BJ (cell line): ENCODE measurements around the gene HS3ST5. TPM values are rescaled to one million over a fixed set of nuclear protein-coding genes. Genes with fewer than 3 reads are reported as not detected.

Experiments
- CTCF ChIA-PET: fragments of 350-600 bp; formaldehyde crosslinking; extraction: SDS; loops from one replicate; lab custom pipeline; 2021; ENCODE audit warnings: antibody characterized with exemption, inconsistent platforms; lab: Yijun Ruan, JAX
- POLR2A ChIA-PET: fragments of 300-600 bp; sonication (Branson Sonifier 250); formaldehyde crosslinking; extraction: SDS; loops from one replicate; lab custom pipeline; 2021; ENCODE audit warnings: antibody characterized with exemption; lab: Charles Lee
- DNase-seq: peaks from one replicate; pipeline ENCODE4 v3.0.0-alpha.2; 2011; ENCODE audit warnings: low read depth
- H3K27me3 ChIP-seq: 2 replicates; pipeline ENCODE4 v1.6.0; 2011; ENCODE audit warnings: low read length; ENCODE audit not compliant: control insufficient read depth, insufficient read depth
- H3K36me3 ChIP-seq: 2 replicates; pipeline ENCODE4 v1.5.1; 2011; ENCODE audit warnings: low read length; ENCODE audit not compliant: control insufficient read depth, insufficient read depth
- H3K4me3 ChIP-seq: 2 replicates; pipeline ENCODE4 v1.5.1; 2011; ENCODE audit warnings: low read depth, mild to moderate bottlenecking, control low read depth, low read length
- CTCF ChIP-seq: IDR thresholded peaks from 2 replicates; pipeline ENCODE4 v1.5.1; 2011; ENCODE audit warnings: low read depth, mild to moderate bottlenecking, control low read depth, inconsistent platforms, low read length, moderate library complexity; ENCODE audit not compliant: insufficient read depth
- polyA plus RNA-seq: library from polyadenylated mRNA; depleted of rRNA; stranded (reverse); fragments of >200 nt; gene quantifications from 2 replicates; pipeline ENCODE4 v1.2.3, GENCODE V29; 2011

The HS3ST5 gene
- polyA plus RNA-seq, 1 experiment = not detected

- ChIA-PET CTCF (no interaction called here), POLR2A (no interaction called here)
- Histone ChIP-seq H3K4me3 (no peak overlapping the region), H3K27me3 (no peaks in the 10 kb centered on the region), H3K36me3 (no peaks in the 10 kb centered on the region)
- DNase-seq = no peak
- TF ChIP-seq CTCF = no peak
These were observed 181.9 kb downstream of the HS3ST5 start for GRCh38 chr6:114160881-114161280.

DNA sequence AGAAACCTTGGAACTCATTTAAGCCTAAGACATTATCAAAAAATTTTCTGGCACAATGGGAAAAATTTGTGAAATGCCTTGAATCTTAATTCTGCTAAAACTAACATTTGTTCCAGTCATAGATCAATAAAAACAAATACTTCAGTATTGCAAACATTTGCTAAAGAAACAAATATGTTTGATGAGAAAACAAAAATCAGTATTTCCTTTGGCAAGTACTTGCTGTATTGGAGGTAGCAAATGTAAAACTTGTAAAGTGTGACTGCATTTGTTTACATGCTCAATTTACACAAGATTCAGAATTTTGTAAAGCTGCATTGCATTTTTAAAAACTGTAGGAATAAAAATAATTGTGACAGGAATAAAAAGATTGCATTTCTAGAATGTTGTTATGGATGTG lies 183.1 kb downstream of the HS3ST5 start:
- TF ChIP-seq CTCF = no peak
- POLR2A ChIA-PET = no interaction called here
- CTCF ChIA-PET = no interaction called here
- no peaks in the 10 kb centered on the region for H3K36me3 ChIP-seq
- no peak for DNase-seq
- no peaks in the 10 kb centered on the region for H3K27me3 ChIP-seq
- H3K4me3 ChIP-seq = no peak overlapping the region

GRCh38 chr6:114158838-114159694 lies 183.8 kb downstream of the HS3ST5 start:
- CTCF ChIA-PET = no interaction called here
- TF ChIP-seq CTCF = no peak
- Histone ChIP-seq H3K27me3 (no peaks in the 10 kb centered on the region), H3K36me3 (no peaks in the 10 kb centered on the region), H3K4me3 (no peak overlapping the region)
- no peak for DNase-seq
- POLR2A ChIA-PET = no interaction called here

DNA sequence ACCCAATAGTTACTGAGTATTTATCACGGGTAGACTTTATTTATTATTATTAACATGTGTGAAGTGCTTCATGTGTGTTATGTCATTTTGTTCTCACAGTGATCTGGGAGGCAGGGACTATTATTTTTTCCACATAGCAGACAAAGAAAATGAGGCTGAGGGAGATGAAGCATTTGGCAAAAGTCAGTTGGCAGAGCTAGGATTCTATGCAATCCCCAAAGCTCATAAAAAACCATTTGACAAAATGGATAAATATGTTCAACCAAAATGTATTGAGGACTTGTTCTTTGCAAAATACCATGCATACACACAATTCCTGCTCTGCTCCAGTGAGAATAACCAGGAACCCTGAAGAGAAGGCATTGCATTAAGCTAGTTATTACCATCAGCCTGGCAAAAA lies 184.4 kb downstream of the HS3ST5 start:
- no peak for TF ChIP-seq CTCF
- POLR2A ChIA-PET = no interaction called here
- DNase-seq = no peak
- no peaks in the 10 kb centered on the region for H3K27me3 ChIP-seq
- CTCF ChIA-PET = no interaction called here
- no peaks in the 10 kb centered on the region for H3K36me3 ChIP-seq
- H3K4me3 ChIP-seq = no peak overlapping the region

GRCh38 chr6:114157848-114158247 lies 185.0 kb downstream of the HS3ST5 start:
- POLR2A ChIA-PET = no interaction called here
- no peaks in the 10 kb centered on the region for H3K27me3 ChIP-seq
- CTCF ChIA-PET = no interaction called here
- no peak for DNase-seq
- no peak for TF ChIP-seq CTCF
- no peak overlapping the region for H3K4me3 ChIP-seq
- no peaks in the 10 kb centered on the region for H3K36me3 ChIP-seq
